Muscle layer of colon (tissue), 2 donors: ENCODE measurements around the gene TMEM164.

Experiments
- H3K27ac ChIP-seq: one replicate; pipeline ENCODE4 v1.7.0; 2013; ENCODE audit warnings: low read depth, mild to moderate bottlenecking, low read length, moderate library complexity
- H3K27me3 ChIP-seq, 2 donors: one replicate each; pipeline ENCODE4 v1.7.0; 2013; ENCODE audit warnings: low read length in 2 of 2, mild to moderate bottlenecking in 2 of 2; ENCODE audit not compliant: insufficient read depth in 2 of 2, control insufficient read depth in 1 of 2
- H3K36me3 ChIP-seq: one replicate; pipeline ENCODE4 v1.7.0; 2013; ENCODE audit warnings: mild to moderate bottlenecking, low read length; ENCODE audit not compliant: insufficient read depth
- H3K4me1 ChIP-seq: one replicate; pipeline ENCODE4 v1.7.0; 2013; ENCODE audit warnings: mild to moderate bottlenecking, low read length; ENCODE audit not compliant: insufficient read depth
- H3K4me3 ChIP-seq, 2 donors: one replicate each; pipeline ENCODE4 v1.7.0; 2013; ENCODE audit warnings: low read length in 2 of 2, low read depth in 1 of 2, mild to moderate bottlenecking in 1 of 2, moderate library complexity in 1 of 2
- H3K9ac ChIP-seq: one replicate; pipeline ENCODE4 v1.7.0; 2013; ENCODE audit warnings: low read length
- H3K9me3 ChIP-seq: one replicate; pipeline ENCODE4 v1.7.0; 2013; ENCODE audit warnings: mild to moderate bottlenecking, low read length
- donor health status: abdominal sarcoma.
- donor health status: Adenocarcinoma of cecum.

Gene TMEM164

GRCh38 chrX:110123331-110123782, 120.4 kb downstream of the TMEM164 start:
- H3K27ac ChIP-seq, result no peak overlapping the region
- H3K36me3 ChIP-seq, result no peaks in the 10 kb centered on the region
- H3K27me3 ChIP-seq, result no peaks in the 10 kb centered on the region
- no peaks in the 10 kb centered on the region for H3K9me3 ChIP-seq
- no peak overlapping the region for H3K9ac ChIP-seq
- no peak overlapping the region for H3K4me3 ChIP-seq
- no peaks in the 10 kb centered on the region for H3K4me1 ChIP-seq

- Histone ChIP-seq H3K36me3 (no peaks in the 10 kb centered on the region), H3K27me3 (no peaks in the 10 kb centered on the region), H3K27ac (no peak overlapping the region), H3K4me3 (no peak overlapping the region), H3K4me1 (no peaks in the 10 kb centered on the region), H3K9me3 (no peaks in the 10 kb centered on the region), H3K9ac (no peak overlapping the region)
Measured at GRCh38 chrX:110125446-110126162, 122.7 kb downstream of the TMEM164 start.

- H3K4me1 ChIP-seq, result no peaks in the 10 kb centered on the region
- H3K36me3 ChIP-seq, result no peaks in the 10 kb centered on the region
- H3K27me3 ChIP-seq, result no peaks in the 10 kb centered on the region
- no peak overlapping the region for H3K27ac ChIP-seq
- H3K4me3 ChIP-seq, result no peak overlapping the region
- no peak overlapping the region for H3K9ac ChIP-seq
- no peaks in the 10 kb centered on the region for H3K9me3 ChIP-seq
Measured at GRCh38 chrX:110131031-110131430, 128.1 kb downstream of the TMEM164 start.

GRCh38 chrX:110132450-110133114, 129.7 kb downstream of the TMEM164 start:
- Histone ChIP-seq H3K4me3 (no peak overlapping the region), H3K9me3 (no peaks in the 10 kb centered on the region), H3K36me3 (no peaks in the 10 kb centered on the region), H3K27me3 (no peaks in the 10 kb centered on the region), H3K9ac (no peak overlapping the region), H3K4me1 (no peaks in the 10 kb centered on the region), H3K27ac (no peak overlapping the region)

- Histone ChIP-seq H3K9me3 (no peaks in the 10 kb centered on the region), H3K27me3 (no peaks in the 10 kb centered on the region), H3K36me3 (no peaks in the 10 kb centered on the region), H3K27ac (no peak overlapping the region), H3K4me3 (no peak overlapping the region), H3K9ac (no peak overlapping the region), H3K4me1 (no peaks in the 10 kb centered on the region)
Measured at GRCh38 chrX:110133735-110134370, 130.9 kb downstream of the TMEM164 start.

- H3K9me3 ChIP-seq, result no peaks in the 10 kb centered on the region
- no peak overlapping the region for H3K27ac ChIP-seq
- no peaks in the 10 kb centered on the region for H3K27me3 ChIP-seq
- H3K36me3 ChIP-seq, result no peaks in the 10 kb centered on the region
- no peak overlapping the region for H3K4me3 ChIP-seq
- H3K4me1 ChIP-seq, result no peaks in the 10 kb centered on the region
- no peak overlapping the region for H3K9ac ChIP-seq
Measured at GRCh38 chrX:110135618-110136017, 132.7 kb downstream of the TMEM164 start.

GRCh38 chrX:110136136-110136535, 133.2 kb downstream of the TMEM164 start:
- no peaks in the 10 kb centered on the region for H3K36me3 ChIP-seq
- no peaks in the 10 kb centered on the region for H3K9me3 ChIP-seq
- H3K27me3 ChIP-seq, result no peaks in the 10 kb centered on the region
- no peaks in the 10 kb centered on the region for H3K4me1 ChIP-seq
- H3K27ac ChIP-seq, result no peak overlapping the region
- H3K9ac ChIP-seq, result no peak overlapping the region
- H3K4me3 ChIP-seq, result no peak overlapping the region

GRCh38 chrX:110138557-110138956, 135.6 kb downstream of the TMEM164 start:
- H3K27me3 ChIP-seq, result no peaks in the 10 kb centered on the region
- no peak overlapping the region for H3K9ac ChIP-seq
- H3K9me3 ChIP-seq, result no peaks in the 10 kb centered on the region
- H3K4me3 ChIP-seq, result no peak overlapping the region
- H3K36me3 ChIP-seq, result no peaks in the 10 kb centered on the region
- H3K4me1 ChIP-seq, result peaks cover 2% of the 10 kb centered on the region
- H3K27ac ChIP-seq, result no peak overlapping the region

GRCh38 chrX:110139172-110139571, 136.3 kb downstream of the TMEM164 start:
- H3K4me3 ChIP-seq, result no peak overlapping the region
- no peaks in the 10 kb centered on the region for H3K36me3 ChIP-seq
- H3K9me3 ChIP-seq, result no peaks in the 10 kb centered on the region
- H3K4me1 ChIP-seq, result peaks cover 7% of the 10 kb centered on the region
- H3K9ac ChIP-seq, result no peak overlapping the region
- no peak overlapping the region for H3K27ac ChIP-seq
- no peaks in the 10 kb centered on the region for H3K27me3 ChIP-seq

GRCh38 chrX:110142096-110142495, 139.2 kb downstream of the TMEM164 start:
- Histone ChIP-seq H3K4me1 (peaks cover 15% of the 10 kb centered on the region), H3K27ac (no peak overlapping the region), H3K9me3 (no peaks in the 10 kb centered on the region), H3K36me3 (no peaks in the 10 kb centered on the region), H3K27me3 (peaks cover 0 to 9% of the 10 kb centered on the region in 2 donors), H3K9ac (no peak overlapping the region), H3K4me3 (no peak overlapping the region)

- Histone ChIP-seq H3K9ac (no peak overlapping the region), H3K4me1 (peaks cover 15% of the 10 kb centered on the region), H3K27me3 (peaks cover 0 to 9% of the 10 kb centered on the region in 2 donors), H3K36me3 (no peaks in the 10 kb centered on the region), H3K9me3 (no peaks in the 10 kb centered on the region), H3K4me3 (no peak overlapping the region), H3K27ac (no peak overlapping the region)
Measured at GRCh38 chrX:110143454-110144210, 140.7 kb downstream of the TMEM164 start.
